HG03521 (cell line): Measurements from ENCODE around the gene ARHGAP45.

Source experiments
- ATAC-seq: cut with Tn5 transposase; IDR thresholded peaks from one replicate; pipeline ENCODE4 v1.9.1; 2021; ENCODE audit warnings: mild to moderate bottlenecking, moderate library complexity; ENCODE audit not compliant: unreplicated experiment

Gene ARHGAP45

GRCh38 chr19:1085053-1085658, 18.2 kb downstream of the ARHGAP45 start:
- ATAC-seq = no peak

GRCh38 chr19:1085676-1086442, 18.9 kb downstream of the ARHGAP45 start:
- ATAC-seq = no peak

GRCh38 chr19:1086613-1087012, 19.6 kb downstream of the ARHGAP45 start:
- ATAC-seq = no peak

- ATAC-seq = no peak
These were observed 20.9 kb downstream of the ARHGAP45 start for GRCh38 chr19:1087813-1088415.

GRCh38 chr19:1088416-1089010, 21.5 kb downstream of the ARHGAP45 start:
- ATAC-seq = no peak

- ATAC-seq = no peak
These were observed 22.3 kb downstream of the ARHGAP45 start for GRCh38 chr19:1089126-1089771.

- ATAC-seq = no peak
These were observed 22.9 kb downstream of the ARHGAP45 start for GRCh38 chr19:1089891-1090290.

- ATAC-seq = no peak
These were observed 24.0 kb downstream of the ARHGAP45 start for GRCh38 chr19:1090731-1091543.

- no peak for ATAC-seq
These were observed 24.7 kb downstream of the ARHGAP45 start for GRCh38 chr19:1091544-1092175.

- ATAC-seq = no peak
These were observed 26.4 kb downstream of the ARHGAP45 start for GRCh38 chr19:1093330-1093729.

GRCh38 chr19:1093811-1094553, 27.0 kb downstream of the ARHGAP45 start:
- no peak for ATAC-seq

GRCh38 chr19:1094655-1094977, 27.6 kb downstream of the ARHGAP45 start:
- ATAC-seq = no peak

GRCh38 chr19:1094978-1095701, 28.2 kb downstream of the ARHGAP45 start, which contains the start of gene POLR2E:
Gene POLR2E (minus strand): TSS chr19:1095375. CDS start chr19:1095315, 60 bp downstream.
- peak; percentile 89 for ATAC-seq

- no peak for ATAC-seq
These were observed 30.8 kb downstream of the ARHGAP45 start for GRCh38 chr19:1097810-1098176.

- ATAC-seq = no peak
These were observed 31.4 kb downstream of the ARHGAP45 start for GRCh38 chr19:1098177-1099051.

GRCh38 chr19:1101337-1101698, 34.4 kb downstream of the ARHGAP45 start:
- ATAC-seq = no peak

GRCh38 chr19:1102407-1103131, 35.6 kb downstream of the ARHGAP45 start:
- no peak for ATAC-seq
